ENCODE results near the gene CANT1. TPM values are rescaled to one million over a fixed set of nuclear protein-coding genes. Genes with fewer than 3 reads are reported as not detected.

Gene CANT1
- total and polyA plus RNA-seq, 9 of the 15 experiments (the other 6 are each of a cell fraction or from before 2014, with no cell fraction given), result 2.7 to 66.4 (median 22.5) TPM

DNA sequence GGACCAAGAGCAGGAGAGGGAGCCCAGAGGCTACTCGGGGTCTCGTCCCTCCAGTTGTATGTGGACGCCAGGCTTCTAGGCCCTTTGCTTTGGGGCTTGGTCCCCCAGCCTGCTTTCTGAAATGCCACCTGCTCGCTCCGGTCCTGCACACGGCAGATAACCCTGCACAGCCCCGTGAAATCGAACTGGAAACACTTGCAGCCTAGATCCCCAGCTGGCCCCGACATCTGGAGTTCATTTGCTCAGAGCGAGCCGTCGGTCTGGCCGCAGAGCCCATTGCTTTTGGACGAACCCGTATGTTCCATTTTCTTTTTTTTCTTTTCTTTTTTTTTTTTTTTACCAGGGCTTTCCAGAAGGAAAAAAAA lies 37.3 kb upstream of the CANT1 start:
- TF ChIP-seq CBFA2T2 (conservative IDR thresholded peaks at IDR 0.05) (peak; percentile 14; the same call in 1 of the 2 replicates), RHOXF2B (CRISPR knock-in tag; conservative IDR thresholded peaks at IDR 0.05) (no peak), POLR3G (IDR thresholded peaks at IDR 0.05; ENCODE audit: extremely low read depth, insufficient read length, insufficient replicate concordance) (no peak), KDM1A (IDR thresholded peaks at IDR 0.05) (no peak), FOXK2 (conservative IDR thresholded peaks at IDR 0.05 in 1 of 2, IDR thresholded peaks at IDR 0.05 in 1 of 2; ENCODE audit: low read depth in 2 of 2) (no peak), ZNF77 (CRISPR knock-in tag; IDR thresholded peaks at IDR 0.05) (no peak), GTF2A2 (tag; IDR thresholded peaks at IDR 0.05) (no peak), CBFA2T3 (IDR thresholded peaks at IDR 0.05) (peak; percentile 20), FOSL1 (tag; conservative IDR thresholded peaks at IDR 0.05) (no peak)
- TF ChIP-seq, protein P1, sequence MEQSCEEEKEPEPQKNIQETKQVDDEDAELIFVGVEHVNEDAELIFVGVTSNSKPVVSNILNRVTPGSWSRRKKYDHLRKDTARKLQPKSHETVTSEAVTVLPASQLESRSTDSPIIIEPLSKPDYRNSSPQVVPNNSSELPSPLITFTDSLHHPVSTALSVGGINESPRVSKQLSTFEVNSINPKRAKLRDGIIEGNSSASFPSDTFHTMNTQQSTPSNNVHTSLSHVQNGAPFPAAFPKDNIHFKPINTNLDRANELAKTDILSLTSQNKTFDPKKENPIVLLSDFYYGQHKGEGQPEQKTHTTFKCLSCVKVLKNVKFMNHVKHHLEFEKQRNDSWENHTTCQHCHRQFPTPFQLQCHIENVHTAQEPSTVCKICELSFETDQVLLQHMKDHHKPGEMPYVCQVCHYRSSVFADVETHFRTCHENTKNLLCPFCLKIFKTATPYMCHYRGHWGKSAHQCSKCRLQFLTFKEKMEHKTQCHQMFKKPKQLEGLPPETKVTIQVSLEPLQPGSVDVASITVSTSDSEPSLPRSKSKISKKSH (CRISPR knock-in tag; IDR thresholded peaks at IDR 0.05), result no peak
- TF ChIP-seq, protein P2, sequence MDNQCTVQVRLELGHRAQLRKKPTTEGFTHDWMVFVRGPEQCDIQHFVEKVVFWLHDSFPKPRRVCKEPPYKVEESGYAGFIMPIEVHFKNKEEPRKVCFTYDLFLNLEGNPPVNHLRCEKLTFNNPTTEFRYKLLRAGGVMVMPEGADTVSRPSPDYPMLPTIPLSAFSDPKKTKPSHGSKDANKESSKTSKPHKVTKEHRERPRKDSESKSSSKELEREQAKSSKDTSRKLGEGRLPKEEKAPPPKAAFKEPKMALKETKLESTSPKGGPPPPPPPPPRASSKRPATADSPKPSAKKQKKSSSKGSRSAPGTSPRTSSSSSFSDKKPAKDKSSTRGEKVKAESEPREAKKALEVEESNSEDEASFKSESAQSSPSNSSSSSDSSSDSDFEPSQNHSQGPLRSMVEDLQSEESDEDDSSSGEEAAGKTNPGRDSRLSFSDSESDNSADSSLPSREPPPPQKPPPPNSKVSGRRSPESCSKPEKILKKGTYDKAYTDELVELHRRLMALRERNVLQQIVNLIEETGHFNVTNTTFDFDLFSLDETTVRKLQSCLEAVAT (IDR thresholded peaks at IDR 0.05), result no peak
- TF ChIP-seq, protein P3, sequence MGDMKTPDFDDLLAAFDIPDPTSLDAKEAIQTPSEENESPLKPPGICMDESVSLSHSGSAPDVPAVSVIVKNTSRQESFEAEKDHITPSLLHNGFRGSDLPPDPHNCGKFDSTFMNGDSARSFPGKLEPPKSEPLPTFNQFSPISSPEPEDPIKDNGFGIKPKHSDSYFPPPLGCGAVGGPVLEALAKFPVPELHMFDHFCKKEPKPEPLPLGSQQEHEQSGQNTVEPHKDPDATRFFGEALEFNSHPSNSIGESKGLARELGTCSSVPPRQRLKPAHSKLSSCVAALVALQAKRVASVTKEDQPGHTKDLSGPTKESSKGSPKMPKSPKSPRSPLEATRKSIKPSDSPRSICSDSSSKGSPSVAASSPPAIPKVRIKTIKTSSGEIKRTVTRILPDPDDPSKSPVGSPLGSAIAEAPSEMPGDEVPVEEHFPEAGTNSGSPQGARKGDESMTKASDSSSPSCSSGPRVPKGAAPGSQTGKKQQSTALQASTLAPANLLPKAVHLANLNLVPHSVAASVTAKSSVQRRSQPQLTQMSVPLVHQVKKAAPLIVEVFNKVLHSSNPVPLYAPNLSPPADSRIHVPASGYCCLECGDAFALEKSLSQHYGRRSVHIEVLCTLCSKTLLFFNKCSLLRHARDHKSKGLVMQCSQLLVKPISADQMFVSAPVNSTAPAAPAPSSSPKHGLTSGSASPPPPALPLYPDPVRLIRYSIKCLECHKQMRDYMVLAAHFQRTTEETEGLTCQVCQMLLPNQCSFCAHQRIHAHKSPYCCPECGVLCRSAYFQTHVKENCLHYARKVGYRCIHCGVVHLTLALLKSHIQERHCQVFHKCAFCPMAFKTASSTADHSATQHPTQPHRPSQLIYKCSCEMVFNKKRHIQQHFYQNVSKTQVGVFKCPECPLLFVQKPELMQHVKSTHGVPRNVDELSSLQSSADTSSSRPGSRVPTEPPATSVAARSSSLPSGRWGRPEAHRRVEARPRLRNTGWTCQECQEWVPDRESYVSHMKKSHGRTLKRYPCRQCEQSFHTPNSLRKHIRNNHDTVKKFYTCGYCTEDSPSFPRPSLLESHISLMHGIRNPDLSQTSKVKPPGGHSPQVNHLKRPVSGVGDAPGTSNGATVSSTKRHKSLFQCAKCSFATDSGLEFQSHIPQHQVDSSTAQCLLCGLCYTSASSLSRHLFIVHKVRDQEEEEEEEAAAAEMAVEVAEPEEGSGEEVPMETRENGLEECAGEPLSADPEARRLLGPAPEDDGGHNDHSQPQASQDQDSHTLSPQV (IDR thresholded peaks at IDR 0.05), result no peak
- TF ChIP-seq, protein P4, sequence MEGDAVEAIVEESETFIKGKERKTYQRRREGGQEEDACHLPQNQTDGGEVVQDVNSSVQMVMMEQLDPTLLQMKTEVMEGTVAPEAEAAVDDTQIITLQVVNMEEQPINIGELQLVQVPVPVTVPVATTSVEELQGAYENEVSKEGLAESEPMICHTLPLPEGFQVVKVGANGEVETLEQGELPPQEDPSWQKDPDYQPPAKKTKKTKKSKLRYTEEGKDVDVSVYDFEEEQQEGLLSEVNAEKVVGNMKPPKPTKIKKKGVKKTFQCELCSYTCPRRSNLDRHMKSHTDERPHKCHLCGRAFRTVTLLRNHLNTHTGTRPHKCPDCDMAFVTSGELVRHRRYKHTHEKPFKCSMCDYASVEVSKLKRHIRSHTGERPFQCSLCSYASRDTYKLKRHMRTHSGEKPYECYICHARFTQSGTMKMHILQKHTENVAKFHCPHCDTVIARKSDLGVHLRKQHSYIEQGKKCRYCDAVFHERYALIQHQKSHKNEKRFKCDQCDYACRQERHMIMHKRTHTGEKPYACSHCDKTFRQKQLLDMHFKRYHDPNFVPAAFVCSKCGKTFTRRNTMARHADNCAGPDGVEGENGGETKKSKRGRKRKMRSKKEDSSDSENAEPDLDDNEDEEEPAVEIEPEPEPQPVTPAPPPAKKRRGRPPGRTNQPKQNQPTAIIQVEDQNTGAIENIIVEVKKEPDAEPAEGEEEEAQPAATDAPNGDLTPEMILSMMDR (IDR thresholded peaks at IDR 0.05 in 2 of 3, conservative IDR thresholded peaks at IDR 0.05 in 1 of 3; ENCODE audit: insufficient read depth in 2 of 3, low read depth in 1 of 3, low read length in 3 of 3), result no peak
- DNase-seq (ENCODE audit: extremely low read depth in 1 of 4, low spot score in 3 of 4), result no peak
- Histone ChIP-seq H3K4me1 (replicated peaks in 1 of 2; ENCODE audit: control insufficient read depth in 2 of 2, insufficient read depth in 2 of 2, low read length in 2 of 2) (peaks cover 0 to 17% of the 10 kb centered on the region in 2 experiments; a peak in 2 of 5 replicates), H3K9me1 (ENCODE audit: control insufficient read depth, insufficient read depth, low read length) (no peaks in the 10 kb centered on the region), H3K79me2 (ENCODE audit: control insufficient read depth, insufficient read depth, low read length) (no peaks in the 10 kb centered on the region), H3K27ac (ENCODE audit: extremely low read depth, low read depth, low read length) (no peak overlapping the region), H3K36me3 (ENCODE audit: control insufficient read depth, insufficient read depth, low read length) (no peaks in the 10 kb centered on the region), H3K9ac (ENCODE audit: insufficient read depth in 1 of 2, low read depth in 2 of 2, low read length in 2 of 2) (no peak overlapping the region), H2AFZ (ENCODE audit: low read depth, low read length) (no peak overlapping the region), H3K4me2 (ENCODE audit: insufficient read depth, low read length) (no peak overlapping the region), H4K20me1 (replicated peaks; ENCODE audit: control insufficient read depth, insufficient read depth, low read length) (peaks cover 15% of the 10 kb centered on the region; the same call in 1 of the 2 replicates), H3K4me3 (no peak overlapping the region), H3K27me3 (ENCODE audit: control insufficient read depth in 2 of 2, insufficient read depth in 2 of 2, low read length in 2 of 2) (peaks cover 34 to 84% of the 10 kb centered on the region in 2 experiments; a peak in 4 of 5 replicates), H3K9me3 (replicated peaks; ENCODE audit: control insufficient read depth, insufficient read depth, low read depth, low read length) (no peaks in the 10 kb centered on the region; the same call in 1 of the 2 replicates)
- WGBS (ENCODE audit: insufficient coverage, low coverage, missing lambda C conversion rate), result 5% methylated on average over 13 of the region's 15 CpGs
- intact Hi-C loops (cut with micrococcal nuclease), result loop anchor here (5.0 kb wide), 1 partner anchor 35 kb away; no protein-coding TSS in a partner anchor
- ATAC-seq, result no peak
- no TSS peak for BruUV-seq (replicated peaks)
- in situ Hi-C loops (cut with MboI), result no loop called here
- CTCF ChIA-PET (ENCODE audit: low intra/inter-chr PET ratio), result interaction anchor here (0.9 to 1.6 kb wide), 2 partner anchors 27 to 341 kb away, joined by 3 to 8 read pairs; no protein-coding TSS in a partner anchor
- POLR2A ChIA-PET, result no interaction called here
- FAIRE-seq, result no peak
